Stimulated activated CD4-positive, alpha-beta T cell treated with anti-CD3 and anti-CD28 coated beads, Interleukin-2, amount 100 ng/mL, for 48 hours (primary cell): ENCODE measurements around the gene RALGAPB.
A peak's percentile ranks its signal among the peaks of the same experiment; 100 is the strongest.
"Not testable (repeated sequence)": the region's sequence is repeated elsewhere in the genome, so short reads cannot be mapped to it uniquely, and the experiment has no call there.

ENCODE experiments used
- DNase-seq, 2 donors: peaks; one replicate each; pipeline ENCODE4 v3.0.0-alpha.2; 2020

The RALGAPB gene

GRCh38 chr20:38472513-38473366, at the start of gene RALGAPB:
Gene RALGAPB (plus strand): TSS chr20:38472843. CDS start chr20:38488433, 15,590 bp downstream.
- peak; percentile 97 to 98 for DNase-seq

GRCh38 chr20:38423541-38423940, 49.1 kb upstream of the RALGAPB start:
- no peak for DNase-seq

- DNase-seq: no peak
Observed at GRCh38 chr20:38424401-38424800, 48.2 kb upstream of the RALGAPB start.

- no peak for DNase-seq
Observed at GRCh38 chr20:38426006-38426897, 46.4 kb upstream of the RALGAPB start.

GRCh38 chr20:38427655-38428023, 45.0 kb upstream of the RALGAPB start:
- no peak for DNase-seq

GRCh38 chr20:38428800-38429199, 43.8 kb upstream of the RALGAPB start:
- DNase-seq: no peak

- DNase-seq: no peak
Observed at GRCh38 chr20:38429301-38429700, 43.3 kb upstream of the RALGAPB start.

- DNase-seq: no peak
Observed at GRCh38 chr20:38430679-38431325, 41.8 kb upstream of the RALGAPB start.

GRCh38 chr20:38432292-38432691, 40.4 kb upstream of the RALGAPB start:
- DNase-seq: no peak

- not testable (repeated sequence) for DNase-seq
Observed at GRCh38 chr20:38432870-38433269, 39.8 kb upstream of the RALGAPB start.

GRCh38 chr20:38433304-38433972, 39.2 kb upstream of the RALGAPB start:
- DNase-seq: no peak

GRCh38 chr20:38434301-38434741, 38.3 kb upstream of the RALGAPB start:
- no peak for DNase-seq

- peak; percentile 88 to 93 for DNase-seq
Observed at GRCh38 chr20:38434770-38435554, 37.7 kb upstream of the RALGAPB start, which contains the start of gene SNHG17. Gene SNHG17 (minus strand): TSS chr20:38435328.

- DNase-seq: no peak
Observed at GRCh38 chr20:38435555-38435939, 37.1 kb upstream of the RALGAPB start.

GRCh38 chr20:38437796-38438195, 34.8 kb upstream of the RALGAPB start:
- DNase-seq: no peak

GRCh38 chr20:38441110-38441509, 31.5 kb upstream of the RALGAPB start:
- DNase-seq: not testable (repeated sequence)

GRCh38 chr20:38441916-38442315, 30.7 kb upstream of the RALGAPB start:
- no peak for DNase-seq

- DNase-seq: no peak
Observed at GRCh38 chr20:38445381-38445796, 27.3 kb upstream of the RALGAPB start.

GRCh38 chr20:38445901-38446425, 26.7 kb upstream of the RALGAPB start:
- DNase-seq: no peak

- DNase-seq: peak; percentile 96 to 97
Observed at GRCh38 chr20:38446441-38447209, 26.0 kb upstream of the RALGAPB start.

GRCh38 chr20:38447251-38447661, 25.4 kb upstream of the RALGAPB start:
- no peak for DNase-seq
